GM12891 (cell line): ENCODE measurements around the gene HMG20B.

Source experiments
- POLR2A ChIP-seq: IDR thresholded peaks from 2 replicates; pipeline ENCODE4 v1.6.1; 2011; ENCODE audit warnings: low read depth, low read length, control low read depth
- POLR2AphosphoS5 ChIP-seq: IDR thresholded peaks from 2 replicates; pipeline ENCODE4 v1.6.1; 2011; ENCODE audit warnings: low read depth, low read length, control low read depth

DNA sequence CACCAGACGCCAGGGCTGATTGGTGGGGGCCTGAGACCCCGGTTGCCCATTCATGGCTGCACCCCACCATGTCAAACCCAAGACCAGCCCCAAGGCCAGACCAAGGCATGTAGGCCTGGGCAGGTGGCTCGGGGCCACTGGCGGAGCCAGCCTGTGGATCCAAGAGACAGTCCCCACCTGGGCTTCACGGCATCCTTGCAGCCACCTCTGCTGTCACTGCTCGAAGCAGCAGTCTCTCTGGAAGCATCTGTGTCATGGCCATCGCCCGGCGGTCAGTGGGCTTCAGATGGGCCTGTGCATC lies 37.6 kb upstream of the HMG20B start:
- TF ChIP-seq POLR2AphosphoS5, result no peak
- TF ChIP-seq POLR2A, result no peak
